K562 (cell line): Measurements from ENCODE around the gene ZNF541. TPM values are rescaled to one million over a fixed set of nuclear protein-coding genes. Genes with fewer than 3 reads are reported as not detected.
A peak's percentile ranks its signal among the peaks of the same experiment; 100 is the strongest.

Experiments used
- CTBP1 ChIP-seq: fragments of 450-650 bp; IDR thresholded peaks from 2 replicates; pipeline ENCODE4 v1.6.1; 2016; ENCODE audit warnings: borderline replicate concordance
- ETV6 ChIP-seq, 3 experiments: fragments of 150-350 bp in 1 of 3; sonication (generic) in 1 of 3; formaldehyde crosslinking in 1 of 3; IDR thresholded peaks; 2 replicates each; pipeline versions ENCODE4 v1.6.1 to v1.8.0; 2014 to 2022; ENCODE audit warnings: borderline replicate concordance in 2 of 3, low read depth in 2 of 3, antibody characterized with exemption in 1 of 3, low read length in 1 of 3, mild to moderate bottlenecking in 1 of 3, missing genetic modification reagents in 1 of 3
- FIP1L1 ChIP-seq: fragments of 200-400 bp; formaldehyde crosslinking; IDR thresholded peaks from 2 replicates; pipeline ENCODE4 v1.6.1; 2018; ENCODE audit warnings: mild to moderate bottlenecking, low read depth, low read length; ENCODE audit not compliant: poor library complexity, severe bottlenecking
- FOS ChIP-seq: IDR thresholded peaks from 3 replicates; pipeline ENCODE4 v1.6.1; 2011; ENCODE audit not compliant: insufficient read length; ENCODE audit errors: extremely low read depth
- HLTF ChIP-seq: fragments of 450-650 bp; IDR thresholded peaks from 2 replicates; pipeline ENCODE4 v1.6.1; 2016
- HNRNPL ChIP-seq: fragments of 200-400 bp; formaldehyde crosslinking; IDR thresholded peaks from 2 replicates; pipeline ENCODE4 v1.6.1; 2017; ENCODE audit warnings: low read depth, mild to moderate bottlenecking, low read length
- KAT2B ChIP-seq: IDR thresholded peaks from one replicate; pipeline ENCODE4 v1.6.1; 2012; ENCODE audit warnings: low read depth, mild to moderate bottlenecking, control low read depth, inconsistent platforms, low read length, moderate library complexity
- MCM7 ChIP-seq, 2 experiments: fragments of 450-650 bp; IDR thresholded peaks; 2 replicates each; pipeline ENCODE4 v1.6.1; 2016 to 2018
- NONO ChIP-seq, 2 experiments: fragments of 200-400 bp in 1 of 2; fragments of 450-650 bp in 1 of 2; formaldehyde crosslinking in 1 of 2; IDR thresholded peaks; 2 replicates each; pipeline ENCODE4 v1.6.1; 2017; ENCODE audit warnings: low read depth in 2 of 2, mild to moderate bottlenecking in 2 of 2, moderate library complexity in 2 of 2, low read length in 1 of 2
- PHF8 ChIP-seq: fragments of 200-600 bp; sonication (generic); IDR thresholded peaks from 2 replicates; pipeline ENCODE4 v1.6.1; 2012; ENCODE audit warnings: mixed run types, mild to moderate bottlenecking, inconsistent platforms, low read length, moderate library complexity, borderline replicate concordance
- POLR2H ChIP-seq: IDR thresholded peaks from 2 replicates; pipeline ENCODE4 v1.6.1; 2016; ENCODE audit warnings: missing genetic modification characterization, low read depth, mild to moderate bottlenecking, control low read depth, missing compliant biosample characterization, moderate library complexity
- RBFOX2 ChIP-seq: fragments of 200-400 bp; formaldehyde crosslinking; IDR thresholded peaks from 2 replicates; pipeline ENCODE4 v1.6.1; 2017; ENCODE audit warnings: low read depth, mild to moderate bottlenecking, low read length, moderate library complexity
- SIN3B ChIP-seq: fragments of 450-650 bp; IDR thresholded peaks from 2 replicates; pipeline ENCODE4 v1.6.1; 2017; ENCODE audit warnings: low read depth, mild to moderate bottlenecking, moderate library complexity
- SUPT5H ChIP-seq: fragments of 450-650 bp; IDR thresholded peaks from 2 replicates; pipeline ENCODE4 v1.6.1; 2016
- TCF3 ChIP-seq: sonication (generic); formaldehyde crosslinking; IDR thresholded peaks from 2 replicates; pipeline ENCODE4 v1.4.0; 2020; ENCODE audit warnings: mild to moderate bottlenecking, missing genetic modification reagents
- U2AF1 ChIP-seq: fragments of 200-400 bp; formaldehyde crosslinking; optimal IDR thresholded peaks from 2 replicates; pipeline ENCODE3; 2017; ENCODE audit warnings: mild to moderate bottlenecking, low read depth, low read length, moderate library complexity
- ZBTB11 ChIP-seq, 3 experiments: fragments of 200-800 bp in 1 of 3; fragments of 250-450 bp in 1 of 3; fragments of 450-650 bp in 1 of 3; sonication (Bioruptor Pico) in 1 of 3; sonication (Bioruptor generic) in 1 of 3; formaldehyde crosslinking in 1 of 3; IDR thresholded peaks; 2 replicates each; pipeline versions ENCODE4 v1.6.1 to v1.8.0; 2016 to 2022; ENCODE audit warnings: mild to moderate bottlenecking in 2 of 3, missing genetic modification characterization in 2 of 3, missing compliant biosample characterization in 1 of 3, moderate library complexity in 1 of 3
- ZFX ChIP-seq: sonication (generic); formaldehyde crosslinking; IDR thresholded peaks from 2 replicates; pipeline ENCODE4 v1.8.0; 2022; ENCODE audit warnings: mild to moderate bottlenecking, missing genetic modification reagents, moderate library complexity
- ZNF280B ChIP-seq: fragments of 250-450 bp; sonication (Bioruptor Pico); IDR thresholded peaks from 2 replicates; pipeline ENCODE4 v1.5.1; 2021; ENCODE audit warnings: mild to moderate bottlenecking
- ZNF324 ChIP-seq: fragments of 250-450 bp; sonication (Bioruptor Pico); IDR thresholded peaks from 2 replicates; pipeline ENCODE4 v1.4.0; 2020; ENCODE audit warnings: mild to moderate bottlenecking
- ZNF830 ChIP-seq: fragments of 250-450 bp; sonication (Bioruptor Pico); IDR thresholded peaks from 2 replicates; pipeline ENCODE4 v1.5.0; 2021; ENCODE audit warnings: mild to moderate bottlenecking
- polyA plus RNA-seq, 8 experiments: library from polyadenylated mRNA; depleted of rRNA in 4 of 8; stranded (reverse) in 5 of 8; unstranded in 3 of 8; fragments of >200 nt; fragmentation: Nextera tagmentation in 2 of 8; fragmentation: Illumina TruSeq in 1 of 8; extraction: Ambion mirVana in 2 of 8; extraction: Trizol in 1 of 8; gene quantifications; 2 replicates each; pipeline versions ENCODE4 v1.2.1 to v1.2.3, GENCODE V29; 2011 to 2014; ENCODE audit warnings: inconsistent platforms in 1 of 8, missing spikeins in 1 of 8
- total RNA-seq, 7 experiments: library from RNA; depleted of rRNA in 6 of 7; stranded (reverse); fragments of >200 nt in 6 of 7; fragmentation: Illumina TruSeq in 2 of 7; extraction: Trizol in 2 of 7; gene quantifications; 2 replicates each; pipeline versions ENCODE4 v1.2.1 to v1.2.3, GENCODE V29; 2011 to 2021; ENCODE audit warnings: low replicate concordance in 1 of 7

ZNF541 gene
- total and polyA plus RNA-seq, 9 of the 15 experiments (the other 6 are each of a cell fraction or from before 2014, with no cell fraction given), result 0.04 to 0.11 (median 0.05) TPM; not detected in 1

GRCh38 chr19:47608074-47608918, 35.3 kb upstream of the ZNF541 start (continued):
- TF ChIP-seq SUPT5H, result peak; percentile 78
- peak; percentile 63; the same call in 1 of the 2 replicates for TF ChIP-seq POLR2H (tag)
- TF ChIP-seq TCF3 (CRISPR knock-in tag), result 0 out of 2 replicates have a peak, but pooled peaks have one; percentile 19
- no peak for TF ChIP-seq MCM7 (IDR thresholded peaks at IDR 0.05)
- peak in 1 of 2 experiments; percentile 16; a peak in 1 of 4 replicates for TF ChIP-seq NONO (IDR thresholded peaks at IDR 0.05; ENCODE audit: low read depth in 2 of 2, low read length in 1 of 2)
- TF ChIP-seq FOS, result peak; percentile 60
- peak; percentile 74; the same call in 1 of the 2 replicates for TF ChIP-seq PHF8
- TF ChIP-seq ETV6 (IDR thresholded peaks at IDR 0.05; ENCODE audit: borderline replicate concordance in 1 of 2, low read depth in 2 of 2, low read length in 1 of 2), result peak in 1 of 2 experiments; percentile 43; a peak in 1 of 4 replicates
- no peak for TF ChIP-seq ETV6 (CRISPR knock-in tag; IDR thresholded peaks at IDR 0.05; ENCODE audit: borderline replicate concordance)
- TF ChIP-seq HLTF, result no peak
- peak in 1 of 3 experiments; percentile 22; a peak in 1 of 6 replicates for TF ChIP-seq ZBTB11 (CRISPR knock-in tag; IDR thresholded peaks at IDR 0.05)
- no peak for TF ChIP-seq KAT2B
- no peak for TF ChIP-seq ZNF324 (CRISPR knock-in tag)
- TF ChIP-seq ZNF280B (CRISPR knock-in tag), result no peak
- TF ChIP-seq FIP1L1, result peak; percentile 17
- TF ChIP-seq RBFOX2, result peak; percentile 86
- peak; percentile 35 for TF ChIP-seq SIN3B
- peak; percentile 48; the same call in 1 of the 2 replicates for TF ChIP-seq ZNF830
- TF ChIP-seq HNRNPL, result 0 out of 2 replicates have a peak, but pooled peaks have one; percentile 40
- peak; percentile 74 for TF ChIP-seq CTBP1
- TF ChIP-seq ZFX (CRISPR knock-in tag), result peak; percentile 95
- TF ChIP-seq U2AF1, result peak; percentile 22
